Panc1 (cell line): ENCODE measurements around the gene C15orf62.

ENCODE experiments used
- POLR2AphosphoS5 ChIP-seq: IDR thresholded peaks from 2 replicates; pipeline ENCODE4 v1.6.1; 2012; ENCODE audit warnings: mild to moderate bottlenecking, low read depth, low read length, moderate library complexity
- SIN3A ChIP-seq: IDR thresholded peaks from 2 replicates; pipeline ENCODE4 v1.6.1; 2012; ENCODE audit warnings: low read depth, mild to moderate bottlenecking, low read length, moderate library complexity, borderline replicate concordance; ENCODE audit not compliant: insufficient read depth
- TCF7L2 ChIP-seq: IDR thresholded peaks from 2 replicates; pipeline ENCODE4 v1.6.1; 2011; ENCODE audit warnings: mild to moderate bottlenecking, low read depth, low read length, inconsistent platforms
- TF ChIP-seq, protein P1 (sequence below): fragments of 450-650 bp; IDR thresholded peaks from 2 replicates; pipeline ENCODE4 v1.5.1; 2017; ENCODE audit warnings: mild to moderate bottlenecking
- TF ChIP-seq, protein P2 (sequence below), 2 experiments: IDR thresholded peaks; 2 replicates each; pipeline ENCODE4 v1.6.1; 2011 to 2012; ENCODE audit warnings: low read depth in 2 of 2, control low read depth in 1 of 2, low read length in 1 of 2, mild to moderate bottlenecking in 1 of 2, moderate library complexity in 1 of 2; ENCODE audit not compliant: insufficient read depth in 1 of 2

DNA sequence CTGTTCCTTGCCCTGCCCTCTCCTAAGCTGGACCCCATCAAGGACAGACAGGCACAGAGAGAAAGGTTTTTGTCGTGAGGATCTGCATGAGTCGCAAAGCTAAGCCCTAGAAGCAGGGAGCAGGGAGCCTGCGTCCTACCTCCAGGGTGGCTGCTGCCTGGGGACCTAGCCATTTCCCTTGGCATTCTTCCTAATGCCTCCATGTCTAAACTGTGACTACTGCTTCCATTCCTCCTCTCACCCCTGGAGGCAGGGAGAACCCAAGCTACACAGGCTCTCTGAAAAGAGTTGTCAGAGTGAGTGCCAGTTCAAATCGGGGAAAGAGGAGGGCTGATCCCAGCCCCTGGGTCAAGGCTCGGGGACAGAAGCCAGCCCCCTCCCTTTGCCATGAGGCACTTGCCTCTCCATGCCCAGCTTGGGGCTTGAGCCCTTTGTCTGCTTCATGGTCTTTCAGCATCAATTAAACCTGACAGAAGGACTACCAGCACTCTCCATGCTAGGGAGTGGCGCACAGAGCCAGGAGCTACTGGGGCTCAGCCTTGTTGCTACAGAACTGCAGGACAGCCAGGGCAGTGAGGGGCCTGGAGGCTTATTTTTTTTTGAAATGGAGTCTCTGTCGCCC lies 3.5 kb upstream of the C15orf62 start:
- TF ChIP-seq, protein P1, sequence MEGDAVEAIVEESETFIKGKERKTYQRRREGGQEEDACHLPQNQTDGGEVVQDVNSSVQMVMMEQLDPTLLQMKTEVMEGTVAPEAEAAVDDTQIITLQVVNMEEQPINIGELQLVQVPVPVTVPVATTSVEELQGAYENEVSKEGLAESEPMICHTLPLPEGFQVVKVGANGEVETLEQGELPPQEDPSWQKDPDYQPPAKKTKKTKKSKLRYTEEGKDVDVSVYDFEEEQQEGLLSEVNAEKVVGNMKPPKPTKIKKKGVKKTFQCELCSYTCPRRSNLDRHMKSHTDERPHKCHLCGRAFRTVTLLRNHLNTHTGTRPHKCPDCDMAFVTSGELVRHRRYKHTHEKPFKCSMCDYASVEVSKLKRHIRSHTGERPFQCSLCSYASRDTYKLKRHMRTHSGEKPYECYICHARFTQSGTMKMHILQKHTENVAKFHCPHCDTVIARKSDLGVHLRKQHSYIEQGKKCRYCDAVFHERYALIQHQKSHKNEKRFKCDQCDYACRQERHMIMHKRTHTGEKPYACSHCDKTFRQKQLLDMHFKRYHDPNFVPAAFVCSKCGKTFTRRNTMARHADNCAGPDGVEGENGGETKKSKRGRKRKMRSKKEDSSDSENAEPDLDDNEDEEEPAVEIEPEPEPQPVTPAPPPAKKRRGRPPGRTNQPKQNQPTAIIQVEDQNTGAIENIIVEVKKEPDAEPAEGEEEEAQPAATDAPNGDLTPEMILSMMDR: no peak
- TF ChIP-seq SIN3A: no peak
- TF ChIP-seq, protein P2, sequence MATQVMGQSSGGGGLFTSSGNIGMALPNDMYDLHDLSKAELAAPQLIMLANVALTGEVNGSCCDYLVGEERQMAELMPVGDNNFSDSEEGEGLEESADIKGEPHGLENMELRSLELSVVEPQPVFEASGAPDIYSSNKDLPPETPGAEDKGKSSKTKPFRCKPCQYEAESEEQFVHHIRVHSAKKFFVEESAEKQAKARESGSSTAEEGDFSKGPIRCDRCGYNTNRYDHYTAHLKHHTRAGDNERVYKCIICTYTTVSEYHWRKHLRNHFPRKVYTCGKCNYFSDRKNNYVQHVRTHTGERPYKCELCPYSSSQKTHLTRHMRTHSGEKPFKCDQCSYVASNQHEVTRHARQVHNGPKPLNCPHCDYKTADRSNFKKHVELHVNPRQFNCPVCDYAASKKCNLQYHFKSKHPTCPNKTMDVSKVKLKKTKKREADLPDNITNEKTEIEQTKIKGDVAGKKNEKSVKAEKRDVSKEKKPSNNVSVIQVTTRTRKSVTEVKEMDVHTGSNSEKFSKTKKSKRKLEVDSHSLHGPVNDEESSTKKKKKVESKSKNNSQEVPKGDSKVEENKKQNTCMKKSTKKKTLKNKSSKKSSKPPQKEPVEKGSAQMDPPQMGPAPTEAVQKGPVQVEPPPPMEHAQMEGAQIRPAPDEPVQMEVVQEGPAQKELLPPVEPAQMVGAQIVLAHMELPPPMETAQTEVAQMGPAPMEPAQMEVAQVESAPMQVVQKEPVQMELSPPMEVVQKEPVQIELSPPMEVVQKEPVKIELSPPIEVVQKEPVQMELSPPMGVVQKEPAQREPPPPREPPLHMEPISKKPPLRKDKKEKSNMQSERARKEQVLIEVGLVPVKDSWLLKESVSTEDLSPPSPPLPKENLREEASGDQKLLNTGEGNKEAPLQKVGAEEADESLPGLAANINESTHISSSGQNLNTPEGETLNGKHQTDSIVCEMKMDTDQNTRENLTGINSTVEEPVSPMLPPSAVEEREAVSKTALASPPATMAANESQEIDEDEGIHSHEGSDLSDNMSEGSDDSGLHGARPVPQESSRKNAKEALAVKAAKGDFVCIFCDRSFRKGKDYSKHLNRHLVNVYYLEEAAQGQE (IDR thresholded peaks at IDR 0.05; ENCODE audit: insufficient read depth in 1 of 2, low read depth in 2 of 2, low read length in 1 of 2): no peak
- TF ChIP-seq TCF7L2: no peak
- no peak; the same call in 1 of the 2 replicates for TF ChIP-seq POLR2AphosphoS5
